CD14-positive monocyte (primary cell): ENCODE measurements around the gene WDR26. TPM values are rescaled to one million over a fixed set of nuclear protein-coding genes. Genes with fewer than 3 reads are reported as not detected.

Source experiments
- DNase-seq, 3 donors: peaks; one replicate each; pipeline ENCODE4 v3.0.0-alpha.2; 2011 to 2022
- H2AFZ ChIP-seq: 2 replicates; pipeline ENCODE4 v1.6.0; 2012; ENCODE audit warnings: mild to moderate bottlenecking, low read depth, low read length, inconsistent platforms; ENCODE audit not compliant: insufficient read depth, poor library complexity, severe bottlenecking
- H3K27ac ChIP-seq, 2 donors: 1 replicate in 1 of 2; 2 replicates in 1 of 2; pipeline ENCODE4 v1.5.1; 2012 to 2013; ENCODE audit warnings: low read length in 2 of 2, control low read depth in 1 of 2, inconsistent platforms in 1 of 2, low read depth in 1 of 2, mild to moderate bottlenecking in 1 of 2
- H3K27me3 ChIP-seq, 2 donors: one replicate each; pipeline versions ENCODE4 v1.6.0 to v1.6.1; 2011 to 2013; ENCODE audit warnings: low read length in 2 of 2; ENCODE audit not compliant: control insufficient read depth in 2 of 2, insufficient read depth in 2 of 2
- H3K36me3 ChIP-seq, 2 donors: replicated peaks in 1 of 2; 1 replicate in 1 of 2; 2 replicates in 1 of 2; pipeline versions ENCODE4 v1.5.1 to v1.6.1; 2012 to 2013; ENCODE audit warnings: low read length in 2 of 2, control low read depth in 1 of 2, inconsistent platforms in 1 of 2, mild to moderate bottlenecking in 1 of 2; ENCODE audit not compliant: insufficient read depth in 2 of 2, control insufficient read depth in 1 of 2
- H3K4me1 ChIP-seq, 2 donors: 1 replicate in 1 of 2; 2 replicates in 1 of 2; pipeline versions ENCODE4 v1.5.1 to v1.6.1; 2012 to 2013; ENCODE audit warnings: low read length in 2 of 2, control low read depth in 1 of 2, inconsistent platforms in 1 of 2, mild to moderate bottlenecking in 1 of 2, moderate library complexity in 1 of 2; ENCODE audit not compliant: insufficient read depth in 2 of 2, control insufficient read depth in 1 of 2
- H3K4me2 ChIP-seq: replicated peaks from 2 replicates; pipeline ENCODE3; 2012; ENCODE audit warnings: low read length, moderate library complexity, mild to moderate bottlenecking; ENCODE audit not compliant: poor library complexity, severe bottlenecking; ENCODE audit errors: extremely low read depth
- H3K4me3 ChIP-seq, 3 experiments: fragments of 200-600 bp in 1 of 3; sonication (generic) in 1 of 3; replicated peaks in 1 of 3; 1 replicate in 2 of 3; 2 replicates in 1 of 3; pipeline ENCODE4 v1.5.1; 2011 to 2013; ENCODE audit warnings: low read length in 3 of 3, mild to moderate bottlenecking in 3 of 3, control low read depth in 2 of 3, low read depth in 2 of 3, inconsistent platforms in 1 of 3, moderate library complexity in 1 of 3
- H3K79me2 ChIP-seq: 2 replicates; pipeline ENCODE4 v1.6.0; 2012; ENCODE audit warnings: mild to moderate bottlenecking, control low read depth, inconsistent platforms, low read length, moderate library complexity; ENCODE audit not compliant: insufficient read depth
- H3K9ac ChIP-seq: 2 replicates; pipeline ENCODE4 v1.6.0; 2017; ENCODE audit warnings: low read length, mild to moderate bottlenecking; ENCODE audit not compliant: insufficient read depth, poor library complexity, severe bottlenecking
- H3K9me3 ChIP-seq, 2 donors: replicated peaks in 1 of 2; 1 replicate in 1 of 2; 2 replicates in 1 of 2; pipeline versions ENCODE4 v1.5.1 to v1.6.1; 2012 to 2013; ENCODE audit warnings: low read length in 2 of 2, control low read depth in 1 of 2; ENCODE audit not compliant: control insufficient read depth in 1 of 2, insufficient read depth in 1 of 2
- H4K20me1 ChIP-seq: 2 replicates; pipeline ENCODE4 v1.6.0; 2012; ENCODE audit warnings: mild to moderate bottlenecking, low read length, control low read depth, moderate library complexity; ENCODE audit not compliant: insufficient read depth
- H3K27ac Mint-ChIP-seq, 7 donors: one replicate each; pipeline ENCODE4 v1.8.0; 2020; ENCODE audit warnings: mild to moderate bottlenecking in 7 of 7, mixed read lengths in 7 of 7, moderate library complexity in 6 of 7, inconsistent platforms in 2 of 7
- H3K27me3 Mint-ChIP-seq, 3 donors: one replicate each; pipeline ENCODE4 v1.8.0; 2021 to 2022; ENCODE audit warnings: low read depth in 3 of 3, mild to moderate bottlenecking in 3 of 3, mixed read lengths in 3 of 3, moderate library complexity in 3 of 3, inconsistent platforms in 1 of 3
- H3K36me3 Mint-ChIP-seq, 2 donors: one replicate each; pipeline ENCODE4 v1.8.0; 2020; ENCODE audit warnings: mixed read lengths in 2 of 2, inconsistent platforms in 1 of 2, mild to moderate bottlenecking in 1 of 2
- H3K4me1 Mint-ChIP-seq: one replicate; pipeline ENCODE4 v1.8.0; 2020; ENCODE audit warnings: mild to moderate bottlenecking, mixed read lengths
- H3K4me3 Mint-ChIP-seq, 2 donors: one replicate each; pipeline ENCODE4 v1.8.0; 2020; ENCODE audit warnings: mild to moderate bottlenecking in 2 of 2, mixed read lengths in 2 of 2, moderate library complexity in 1 of 2
- H3K9me3 Mint-ChIP-seq, 7 donors: one replicate each; pipeline ENCODE4 v1.8.0; 2020 to 2022; ENCODE audit warnings: mixed read lengths in 7 of 7, mild to moderate bottlenecking in 6 of 7, moderate library complexity in 6 of 7, inconsistent platforms in 2 of 7
- WGBS: methylation state at CpG from one replicate; pipeline ENCODE4 v1.1.5; 2013; ENCODE audit warnings: missing lambda C conversion rate; ENCODE audit not compliant: insufficient coverage; 5-methylcytosine and 5-hydroxymethylcytosine counted together
- intact Hi-C, 2 donors: fragments of 100-400 bp; cut with micrococcal nuclease; formaldehyde crosslinking; loops; one replicate each; pipeline versions ENCODE4 v1.15.0 to v1.15.1; 2023
- polyA plus RNA-seq, 3 donors: library from polyadenylated mRNA; depleted of rRNA in 1 of 3; unstranded in 2 of 3; stranded (reverse) in 1 of 3; fragments of 300-500 nt in 2 of 3; fragments of >200 nt in 1 of 3; fragmentation: Illumina TruSeq in 2 of 3; gene quantifications; 1 replicate in 2 of 3; 2 replicates in 1 of 3; pipeline ENCODE4 v1.2.3, GENCODE V29; 2012 to 2021
- small RNA-seq: library from RNA; depleted of rRNA; stranded (forward); fragments of <200 nt; gene quantifications from one replicate; pipeline ENCODE3, GENCODE V24; 2012; ENCODE audit warnings: low read depth; ENCODE audit not compliant: insufficient read length
- TF ChIP-seq, protein P1 (sequence below): fragments of 200-600 bp; IDR thresholded peaks from one replicate; pipeline ENCODE4 v1.8.0; 2022; ENCODE audit warnings: antibody characterized with exemption, mild to moderate bottlenecking

WDR26 gene
- polyA plus RNA-seq, 3 donors = 2.7 to 59.4 (median 4.0) TPM

DNA sequence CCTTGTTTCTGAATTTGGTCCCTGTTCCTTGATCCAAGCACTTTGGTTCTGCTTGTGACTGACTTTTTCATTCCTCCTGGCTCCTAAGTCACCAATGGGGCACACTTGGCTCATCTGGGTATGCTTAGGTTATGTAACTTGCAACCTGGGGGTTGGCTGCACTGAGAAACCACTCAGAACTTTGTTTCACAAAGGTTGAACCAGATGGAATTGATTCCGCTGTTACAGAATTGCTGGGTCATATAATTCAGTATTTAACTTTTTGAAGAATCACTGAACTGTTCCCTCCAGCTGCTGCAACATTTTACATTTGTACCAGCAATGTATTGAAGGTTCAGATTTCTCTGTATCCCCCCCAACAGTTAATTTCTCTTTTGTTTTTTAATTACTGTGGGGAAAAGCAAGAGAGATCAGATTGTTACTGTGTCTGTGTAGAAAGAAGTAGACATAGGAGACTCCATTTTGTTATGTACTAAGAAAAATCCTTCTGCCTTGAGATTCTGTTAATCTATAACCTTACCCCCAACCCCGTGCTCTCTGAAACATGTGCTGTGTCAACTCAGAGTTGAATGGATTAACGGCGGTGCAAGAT lies 95.1 kb downstream of the WDR26 start:
- Histone ChIP-seq H3K36me3 (no peaks in the 10 kb centered on the region), H3K27ac (no peak overlapping the region), H3K27me3 (peaks cover 0 to 3% of the 10 kb centered on the region in 2 donors), H3K9ac (no peak overlapping the region), H3K4me1 (peaks cover 7% of the 10 kb centered on the region in 2 donors), H3K4me3 (no peak overlapping the region), H3K4me2 (no peak overlapping the region), H4K20me1 (no peaks in the 10 kb centered on the region), H3K9me3 (peaks cover 25 to 27% of the 10 kb centered on the region in 2 donors), H2AFZ (no peak overlapping the region), H3K79me2 (no peaks in the 10 kb centered on the region)
- TF ChIP-seq, protein P1, sequence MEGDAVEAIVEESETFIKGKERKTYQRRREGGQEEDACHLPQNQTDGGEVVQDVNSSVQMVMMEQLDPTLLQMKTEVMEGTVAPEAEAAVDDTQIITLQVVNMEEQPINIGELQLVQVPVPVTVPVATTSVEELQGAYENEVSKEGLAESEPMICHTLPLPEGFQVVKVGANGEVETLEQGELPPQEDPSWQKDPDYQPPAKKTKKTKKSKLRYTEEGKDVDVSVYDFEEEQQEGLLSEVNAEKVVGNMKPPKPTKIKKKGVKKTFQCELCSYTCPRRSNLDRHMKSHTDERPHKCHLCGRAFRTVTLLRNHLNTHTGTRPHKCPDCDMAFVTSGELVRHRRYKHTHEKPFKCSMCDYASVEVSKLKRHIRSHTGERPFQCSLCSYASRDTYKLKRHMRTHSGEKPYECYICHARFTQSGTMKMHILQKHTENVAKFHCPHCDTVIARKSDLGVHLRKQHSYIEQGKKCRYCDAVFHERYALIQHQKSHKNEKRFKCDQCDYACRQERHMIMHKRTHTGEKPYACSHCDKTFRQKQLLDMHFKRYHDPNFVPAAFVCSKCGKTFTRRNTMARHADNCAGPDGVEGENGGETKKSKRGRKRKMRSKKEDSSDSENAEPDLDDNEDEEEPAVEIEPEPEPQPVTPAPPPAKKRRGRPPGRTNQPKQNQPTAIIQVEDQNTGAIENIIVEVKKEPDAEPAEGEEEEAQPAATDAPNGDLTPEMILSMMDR = no peak
- Mint-ChIP-seq H3K27ac (no peak overlapping the region), H3K9me3 (peaks cover 24 to 42% (median 39%) of the 10 kb centered on the region in 7 donors), H3K4me3 (no peak overlapping the region), H3K4me1 (peaks cover 5% of the 10 kb centered on the region), H3K36me3 (peaks cover 0 to 4% of the 10 kb centered on the region in 2 donors), H3K27me3 (peaks cover 8 to 15% (median 13%) of the 10 kb centered on the region in 3 donors)
- intact Hi-C loops = no loop called here
- no peak for DNase-seq
- 100% methylated on average over 1 of the region's 4 CpGs for WGBS

DNA sequence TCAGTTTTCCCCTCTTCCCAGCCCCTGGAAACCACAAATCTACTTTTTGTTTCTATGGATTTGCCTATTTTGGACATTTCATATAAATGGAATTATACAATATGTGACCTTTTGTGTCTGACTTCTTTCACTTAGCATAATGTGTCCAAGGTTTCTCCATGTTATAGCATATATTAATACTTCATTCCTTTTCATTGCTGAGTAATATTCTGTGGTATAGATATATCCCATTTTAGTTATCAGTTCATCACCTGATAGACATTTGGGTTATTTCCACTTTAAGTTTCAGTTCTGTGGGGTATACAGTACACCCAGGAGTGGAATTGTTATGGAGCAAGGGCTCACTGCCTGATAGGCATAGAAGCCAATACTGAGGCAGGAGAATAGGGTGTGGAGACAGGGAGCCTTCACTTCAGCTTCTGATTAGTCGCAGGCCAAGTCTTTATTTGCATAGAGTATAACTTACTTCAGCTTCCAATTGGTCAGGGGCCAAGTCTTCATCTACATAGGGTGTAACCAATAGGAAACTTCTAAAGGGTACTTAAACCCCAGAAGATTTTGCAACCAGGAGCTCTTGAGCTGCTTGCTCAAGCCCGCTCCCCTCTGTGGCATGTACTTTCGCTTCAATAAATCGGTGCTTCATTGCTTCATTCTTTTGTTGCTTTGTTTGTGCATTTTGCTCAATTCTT lies 96.3 kb downstream of the WDR26 start:
- no peak overlapping the region for H3K27ac Mint-ChIP-seq
- WGBS = 31% methylated on average over 4 of the region's 4 CpGs
- no peak overlapping the region for H3K4me2 ChIP-seq
- TF ChIP-seq, protein P1 = no peak
- peaks cover 13 to 15% of the 10 kb centered on the region in 2 donors for H3K9me3 ChIP-seq
- peak in 1 of 3 donors; percentile 7 for DNase-seq
- no peak overlapping the region for H3K27ac ChIP-seq
- no peak overlapping the region for H3K9ac ChIP-seq
- H3K4me1 Mint-ChIP-seq = peaks cover 14% of the 10 kb centered on the region
- no peaks in the 10 kb centered on the region for H3K36me3 ChIP-seq
- intact Hi-C loops = no loop called here
- H3K27me3 ChIP-seq = peaks cover 0 to 3% of the 10 kb centered on the region in 2 donors
- peaks cover 0 to 4% of the 10 kb centered on the region in 2 donors for H3K36me3 Mint-ChIP-seq
- no peak overlapping the region for H3K4me3 Mint-ChIP-seq
- peaks cover 7% of the 10 kb centered on the region in 2 donors for H3K4me1 ChIP-seq
- peaks cover 8 to 13% (median 13%) of the 10 kb centered on the region in 3 donors for H3K27me3 Mint-ChIP-seq
- no peak overlapping the region for H2AFZ ChIP-seq
- no peaks in the 10 kb centered on the region for H3K79me2 ChIP-seq
- H3K9me3 Mint-ChIP-seq = peaks cover 13 to 30% (median 27%) of the 10 kb centered on the region in 7 donors
- H3K4me3 ChIP-seq = no peak overlapping the region
- H4K20me1 ChIP-seq = no peaks in the 10 kb centered on the region

Small RNA genes lying within 50 kb of the gene (small RNA-seq; reads per million reads assigned to genes)
- 5.0 reads per million, percentile 50 among the genes with 10 or more reads in this experiment for gene MIR4742

Other genes starting within 250 kb of the WDR26 start
- 10 to 100 TPM in 1 of 3 donors, 1 to 10 TPM in 2; 8.4 to 12.6 (median 9.6) TPM for gene NVL, start 104.6 kb downstream of the WDR26 start, polyA plus RNA-seq
- gene CNIH4, start 77.9 kb downstream of the WDR26 start, polyA plus RNA-seq = 100 to 1,000 TPM in 1 of 3 donors, 10 to 100 TPM in 2; 33.4 to 106 (median 94.7) TPM
- under 1 TPM in 1 of 3 donors, not detected in 2; 0.37 TPM for gene CNIH3, start 181.5 kb upstream of the WDR26 start, polyA plus RNA-seq